MM.1S (cell line): ENCODE measurements around the gene HTRA3.

Source experiments
- DNase-seq: peaks from one replicate; pipeline ENCODE4 v3.0.0-alpha.2; 2015
- H2AFZ ChIP-seq: fragments of 300-600 bp; sonication (generic); 2 replicates; pipeline ENCODE4 v1.6.0; 2016; ENCODE audit warnings: antibody characterized with exemption, low read length
- H3F3A ChIP-seq: fragments of 300-600 bp; sonication (generic); 2 replicates; pipeline ENCODE4 v1.6.1; 2016; ENCODE audit warnings: mild to moderate bottlenecking, antibody characterized with exemption, low read length, moderate library complexity, mixed read lengths; ENCODE audit not compliant: insufficient read depth
- H3K27ac ChIP-seq: fragments of 300-600 bp; sonication (generic); 2 replicates; pipeline ENCODE4 v1.5.1; 2016; ENCODE audit warnings: mild to moderate bottlenecking, low read length
- H3K27me3 ChIP-seq: fragments of 300-600 bp; sonication (generic); replicated peaks from 2 replicates; pipeline ENCODE4 v1.6.0; 2016; ENCODE audit warnings: low read length; ENCODE audit not compliant: insufficient read depth
- H3K36me3 ChIP-seq: fragments of 300-600 bp; sonication (generic); replicated peaks from 2 replicates; pipeline ENCODE4 v1.6.1; 2016; ENCODE audit warnings: mild to moderate bottlenecking, low read length, mixed read lengths; ENCODE audit not compliant: insufficient read depth
- H3K4me1 ChIP-seq: fragments of 300-600 bp; sonication (generic); 2 replicates; pipeline ENCODE4 v1.6.1; 2016; ENCODE audit warnings: low read length, mixed read lengths
- H3K4me2 ChIP-seq: fragments of 300-600 bp; sonication (generic); 2 replicates; pipeline ENCODE4 v1.6.0; 2016; ENCODE audit warnings: low read depth, low read length
- H3K4me3 ChIP-seq: fragments of 300-600 bp; sonication (generic); 2 replicates; pipeline ENCODE4 v1.5.1; 2016; ENCODE audit warnings: low read length, mixed read lengths
- H3K79me2 ChIP-seq: fragments of 300-600 bp; sonication (generic); 2 replicates; pipeline ENCODE4 v1.6.1; 2016; ENCODE audit warnings: mixed run types, low read length, mixed read lengths
- H3K9ac ChIP-seq: fragments of 300-600 bp; sonication (generic); 2 replicates; pipeline ENCODE4 v1.6.1; 2016; ENCODE audit warnings: low read length, mixed read lengths
- H3K9me2 ChIP-seq: fragments of 300-600 bp; sonication (generic); replicated peaks from 2 replicates; pipeline ENCODE4 v1.6.1; 2016; ENCODE audit warnings: mild to moderate bottlenecking, low read length, mixed read lengths; ENCODE audit not compliant: insufficient read depth
- H3K9me3 ChIP-seq: fragments of 300-600 bp; sonication (generic); replicated peaks from 2 replicates; pipeline ENCODE4 v1.6.1; 2016; ENCODE audit warnings: mild to moderate bottlenecking, low read length, mixed read lengths; ENCODE audit not compliant: insufficient read depth
- H4K20me1 ChIP-seq: fragments of 300-600 bp; sonication (generic); 2 replicates; pipeline ENCODE4 v1.6.1; 2016; ENCODE audit warnings: mild to moderate bottlenecking, low read length, moderate library complexity, mixed read lengths; ENCODE audit not compliant: insufficient read depth
- EZH2 ChIP-seq: fragments of 300-600 bp; sonication (generic); optimal IDR thresholded peaks from 2 replicates; pipeline ENCODE3; 2017; ENCODE audit warnings: low read depth, mild to moderate bottlenecking, antibody characterized with exemption, low read length, mixed read lengths
- EZH2phosphoT487 ChIP-seq: fragments of 300-600 bp; sonication (generic); IDR thresholded peaks from 2 replicates; pipeline ENCODE4 v1.6.1; 2018; ENCODE audit warnings: antibody characterized with exemption, low read length
- TF ChIP-seq, protein P1 (sequence below): fragments of 300-600 bp; sonication (generic); IDR thresholded peaks from 2 replicates; pipeline ENCODE4 v1.5.1; 2016; ENCODE audit warnings: antibody characterized with exemption, low read length, mixed read lengths

The HTRA3 gene

GRCh38 chr4:8236920-8237195 is 32.7 kb upstream of the HTRA3 start:
- H4K20me1 ChIP-seq = no peaks in the 10 kb centered on the region
- H3K9ac ChIP-seq = no peak overlapping the region
- no peak overlapping the region for H3K4me3 ChIP-seq
- no peak overlapping the region for H3K27ac ChIP-seq
- no peak overlapping the region for H2AFZ ChIP-seq
- H3K9me3 ChIP-seq = no peaks in the 10 kb centered on the region
- DNase-seq = no peak
- no peaks in the 10 kb centered on the region for H3K9me2 ChIP-seq
- no peaks in the 10 kb centered on the region for H3K36me3 ChIP-seq
- no peak overlapping the region; the same call in 1 of the 2 replicates for H3K4me2 ChIP-seq
- H3K79me2 ChIP-seq = no peaks in the 10 kb centered on the region
- TF ChIP-seq, protein P1, sequence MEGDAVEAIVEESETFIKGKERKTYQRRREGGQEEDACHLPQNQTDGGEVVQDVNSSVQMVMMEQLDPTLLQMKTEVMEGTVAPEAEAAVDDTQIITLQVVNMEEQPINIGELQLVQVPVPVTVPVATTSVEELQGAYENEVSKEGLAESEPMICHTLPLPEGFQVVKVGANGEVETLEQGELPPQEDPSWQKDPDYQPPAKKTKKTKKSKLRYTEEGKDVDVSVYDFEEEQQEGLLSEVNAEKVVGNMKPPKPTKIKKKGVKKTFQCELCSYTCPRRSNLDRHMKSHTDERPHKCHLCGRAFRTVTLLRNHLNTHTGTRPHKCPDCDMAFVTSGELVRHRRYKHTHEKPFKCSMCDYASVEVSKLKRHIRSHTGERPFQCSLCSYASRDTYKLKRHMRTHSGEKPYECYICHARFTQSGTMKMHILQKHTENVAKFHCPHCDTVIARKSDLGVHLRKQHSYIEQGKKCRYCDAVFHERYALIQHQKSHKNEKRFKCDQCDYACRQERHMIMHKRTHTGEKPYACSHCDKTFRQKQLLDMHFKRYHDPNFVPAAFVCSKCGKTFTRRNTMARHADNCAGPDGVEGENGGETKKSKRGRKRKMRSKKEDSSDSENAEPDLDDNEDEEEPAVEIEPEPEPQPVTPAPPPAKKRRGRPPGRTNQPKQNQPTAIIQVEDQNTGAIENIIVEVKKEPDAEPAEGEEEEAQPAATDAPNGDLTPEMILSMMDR = no peak
- TF ChIP-seq EZH2 = no peak
- TF ChIP-seq EZH2phosphoT487 = no peak
- peaks cover 4% of the 10 kb centered on the region; the same call in 1 of the 2 replicates for H3F3A ChIP-seq
- peaks cover 38% of the 10 kb centered on the region for H3K4me1 ChIP-seq
- H3K27me3 ChIP-seq = no peaks in the 10 kb centered on the region

DNA sequence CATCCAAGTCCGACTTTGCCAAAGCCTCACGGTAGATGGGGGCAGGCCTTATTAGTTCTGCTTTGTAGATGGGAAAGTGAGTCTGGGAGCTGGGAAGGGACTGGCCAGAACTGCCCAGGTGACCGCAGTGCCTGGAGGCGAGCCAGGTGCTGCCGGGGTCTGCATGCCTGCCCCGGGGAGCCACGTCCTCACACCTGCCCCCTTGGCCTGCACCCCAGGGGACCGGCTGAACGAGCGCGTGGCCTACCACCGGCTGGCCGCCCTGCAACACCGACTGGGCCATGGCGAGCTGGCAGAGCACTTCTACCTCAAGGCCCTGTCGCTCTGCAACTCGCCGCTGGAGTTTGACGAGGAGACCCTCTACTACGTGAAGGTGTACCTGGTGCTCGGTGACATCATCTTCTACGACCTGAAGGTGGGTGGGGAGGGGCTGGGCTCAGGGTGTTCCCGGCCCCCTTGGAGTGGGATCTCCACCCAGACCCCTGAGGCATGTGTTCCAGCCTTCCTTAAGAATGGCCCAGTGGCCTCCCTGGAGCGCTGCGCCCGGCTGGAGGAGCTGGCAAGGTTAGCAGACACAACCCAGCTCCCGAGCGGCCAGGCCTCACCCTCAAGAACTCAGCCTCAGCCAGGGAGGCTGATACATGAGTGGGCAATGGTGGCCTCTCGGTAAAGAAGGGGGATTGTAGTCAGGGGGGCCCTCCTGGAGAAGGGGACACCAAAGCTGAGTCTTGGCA is 32.1 kb upstream of the HTRA3 start:
- H3K4me2 ChIP-seq = peak overlapping the region; percentile 17; the same call in 1 of the 2 replicates
- no peak overlapping the region for H3K9ac ChIP-seq
- H2AFZ ChIP-seq = no peak overlapping the region
- H3K27ac ChIP-seq = no peak overlapping the region; the same call in 1 of the 2 replicates
- H3K4me3 ChIP-seq = no peak overlapping the region
- H3K9me2 ChIP-seq = no peaks in the 10 kb centered on the region
- H4K20me1 ChIP-seq = no peaks in the 10 kb centered on the region
- no peaks in the 10 kb centered on the region for H3K79me2 ChIP-seq
- peaks cover 4% of the 10 kb centered on the region; the same call in 1 of the 2 replicates for H3F3A ChIP-seq
- no peaks in the 10 kb centered on the region for H3K9me3 ChIP-seq
- no peaks in the 10 kb centered on the region for H3K27me3 ChIP-seq
- DNase-seq = no peak
- no peaks in the 10 kb centered on the region for H3K36me3 ChIP-seq
- TF ChIP-seq EZH2 (no peak), EZH2phosphoT487 (no peak)
- TF ChIP-seq, protein P1 = no peak
- peaks cover 38% of the 10 kb centered on the region for H3K4me1 ChIP-seq

GRCh38 chr4:8238036-8238511 is 31.5 kb upstream of the HTRA3 start:
- TF ChIP-seq EZH2phosphoT487 (no peak), EZH2 (no peak)
- TF ChIP-seq, protein P1 = no peak
- Histone ChIP-seq H3K9me2 (no peaks in the 10 kb centered on the region), H3K9me3 (no peaks in the 10 kb centered on the region), H3K4me2 (peak overlapping the region; percentile 35; the same call in 1 of the 2 replicates), H3K27me3 (0 out of 2 replicates have a peak, but pooled peaks cover 5% of the 10 kb centered on the region), H3K36me3 (no peaks in the 10 kb centered on the region), H2AFZ (no peak overlapping the region), H3K9ac (no peak overlapping the region), H3K4me3 (no peak overlapping the region), H3K4me1 (peaks cover 38% of the 10 kb centered on the region), H4K20me1 (no peaks in the 10 kb centered on the region), H3F3A (peaks cover 4% of the 10 kb centered on the region; the same call in 1 of the 2 replicates), H3K27ac (no peak overlapping the region; the same call in 1 of the 2 replicates), H3K79me2 (no peaks in the 10 kb centered on the region)
- DNase-seq = peak; percentile 92
